B cell (primary cell): Measurements from ENCODE around the gene NHS. TPM values are rescaled to one million over a fixed set of nuclear protein-coding genes. Genes with fewer than 3 reads are reported as not detected.

Experiments
- ATAC-seq: fragments of 200-7000 bp; cut with Tn5 transposase; one replicate; pipeline ENCODE4 v1.10.0; 2021; ENCODE audit warnings: low read depth, mild to moderate bottlenecking, moderate number of reproducible peaks, moderate library complexity
- CTCF ChIA-PET: fragments of 350-600 bp; sonication (Branson Sonifier 250); formaldehyde crosslinking; loops from one replicate; lab custom pipeline; 2021; ENCODE audit warnings: antibody characterized with exemption, inconsistent platforms; lab: Charles Lee
- POLR2A ChIA-PET: fragments of 350-600 bp; sonication (Branson Sonifier 250); formaldehyde crosslinking; loops from one replicate; lab custom pipeline; 2021; ENCODE audit warnings: antibody characterized with exemption; lab: Charles Lee
- DNase-seq: peaks from one replicate; pipeline ENCODE4 v3.0.0; 2013
- H2AFZ ChIP-seq: 2 replicates; pipeline ENCODE4 v1.6.1; 2012; ENCODE audit warnings: mild to moderate bottlenecking, low read depth, low read length; ENCODE audit not compliant: insufficient read depth, poor library complexity, severe bottlenecking
- H3K27ac ChIP-seq, 2 donors: 1 replicate in 1 of 2; 2 replicates in 1 of 2; pipeline ENCODE4 v1.5.1; 2012 to 2013; ENCODE audit warnings: low read length in 2 of 2, mild to moderate bottlenecking in 2 of 2, moderate library complexity in 1 of 2
- H3K27me3 ChIP-seq, 4 experiments: fragments of 200-600 bp in 1 of 4; sonication (generic) in 1 of 4; replicated peaks in 1 of 4; 1 replicate in 2 of 4; 2 replicates in 2 of 4; pipeline versions ENCODE4 v1.6.1 to v1.7.0; 2013 to 2016; ENCODE audit warnings: low read length in 3 of 4, mild to moderate bottlenecking in 2 of 4, mixed read lengths in 1 of 4, moderate library complexity in 1 of 4; ENCODE audit not compliant: insufficient read depth in 4 of 4, control insufficient read depth in 3 of 4; ENCODE audit errors: control extremely low read depth in 1 of 4
- H3K36me3 ChIP-seq, 2 experiments: replicated peaks in 1 of 2; 1 replicate in 1 of 2; 2 replicates in 1 of 2; pipeline versions ENCODE4 v1.6.1 to v1.7.1; 2013; ENCODE audit warnings: low read length in 1 of 2; ENCODE audit not compliant: insufficient read depth in 2 of 2, control insufficient read depth in 1 of 2; ENCODE audit errors: control extremely low read depth in 1 of 2, extremely low read depth in 1 of 2
- H3K4me1 ChIP-seq, 2 donors: fragments of 200-600 bp in 1 of 2; sonication (generic) in 1 of 2; 1 replicate in 1 of 2; 2 replicates in 1 of 2; pipeline versions ENCODE4 v1.5.1 to v1.6.1; 2013 to 2017; ENCODE audit warnings: low read length in 2 of 2; ENCODE audit not compliant: control insufficient read depth in 2 of 2, insufficient read depth in 2 of 2
- H3K4me2 ChIP-seq: replicated peaks from 2 replicates; pipeline ENCODE3; 2012; ENCODE audit warnings: mild to moderate bottlenecking, low read depth, low read length; ENCODE audit not compliant: poor library complexity, severe bottlenecking
- H3K4me3 ChIP-seq, 5 experiments: fragments of 200-600 bp in 1 of 5; sonication (generic) in 1 of 5; 1 replicate in 3 of 5; 2 replicates in 2 of 5; pipeline versions ENCODE4 v1.5.1 to v1.7.0; 2011 to 2016; ENCODE audit warnings: low read length in 4 of 5, mild to moderate bottlenecking in 4 of 5, low read depth in 2 of 5, control low read depth in 1 of 5, moderate library complexity in 1 of 5; ENCODE audit not compliant: insufficient read depth in 1 of 5; ENCODE audit errors: control extremely low read depth in 1 of 5, extremely low read depth in 1 of 5
- H3K79me2 ChIP-seq: fragments of 200-600 bp; sonication (generic); one replicate; pipeline ENCODE4 v1.6.0; 2016; ENCODE audit warnings: low read length; ENCODE audit not compliant: control insufficient read depth, insufficient read depth
- H3K9ac ChIP-seq: fragments of 200-600 bp; sonication (generic); 2 replicates; pipeline ENCODE4 v1.6.1; 2017; ENCODE audit warnings: mild to moderate bottlenecking, low read length, moderate library complexity
- H3K9me3 ChIP-seq, 3 donors: one replicate each; pipeline versions ENCODE4 v1.6.1 to v1.7.1; 2013; ENCODE audit warnings: low read length in 2 of 3; ENCODE audit not compliant: control insufficient read depth in 2 of 3, insufficient read depth in 1 of 3; ENCODE audit errors: control extremely low read depth in 1 of 3
- H4K20me1 ChIP-seq: 2 replicates; pipeline ENCODE4 v1.6.0; 2012; ENCODE audit warnings: mild to moderate bottlenecking, low read length; ENCODE audit not compliant: insufficient read depth, control insufficient read depth, poor library complexity, severe bottlenecking
- H3K27ac Mint-ChIP-seq: one replicate; pipeline ENCODE4 v1.8.0; 2021; ENCODE audit warnings: mixed read lengths
- H3K27me3 Mint-ChIP-seq: one replicate; pipeline ENCODE4 v1.8.0; 2021; ENCODE audit warnings: mixed read lengths
- H3K4me1 Mint-ChIP-seq: one replicate; pipeline ENCODE4 v1.8.0; 2021; ENCODE audit warnings: mixed read lengths
- H3K4me3 Mint-ChIP-seq: one replicate; pipeline ENCODE4 v1.8.0; 2021; ENCODE audit warnings: mixed read lengths
- H3K9me3 Mint-ChIP-seq: one replicate; pipeline ENCODE4 v1.8.0; 2022; ENCODE audit warnings: mixed read lengths; ENCODE audit not compliant: insufficient read depth
- EZH2 ChIP-seq: IDR thresholded peaks from 2 replicates; pipeline ENCODE4 v1.6.1; 2012; ENCODE audit warnings: borderline replicate concordance, low read depth, mild to moderate bottlenecking, moderate library complexity, low read length; ENCODE audit not compliant: insufficient read depth, poor library complexity, severe bottlenecking
- whole genome bisulfite sequencing: methylation state at CpG from one replicate; pipeline ENCODE4 v1.1.5; 2013; ENCODE audit warnings: missing lambda C conversion rate; ENCODE audit not compliant: insufficient coverage; 5-methylcytosine and 5-hydroxymethylcytosine counted together
- intact Hi-C: fragments of 100-400 bp; cut with micrococcal nuclease; formaldehyde crosslinking; loops from one replicate; pipeline ENCODE4 v1.10.0; 2022
- polyA plus RNA-seq: library from polyadenylated mRNA; depleted of rRNA; stranded (reverse); fragments of >200 nt; gene quantifications from 2 replicates; pipeline ENCODE4 v1.2.3, GENCODE V29; 2012
- total RNA-seq, 2 donors: library from RNA; stranded (reverse); fragments of 120-200 nt in 1 of 2; gene quantifications; 1 replicate in 1 of 2; 2 replicates in 1 of 2; pipeline versions ENCODE4 v1.2.3 to v1.2.4, GENCODE V29; 2013 to 2022
- TF ChIP-seq, protein P1 (sequence below): fragments of 200-600 bp; IDR thresholded peaks from one replicate; pipeline ENCODE4 v1.8.0; 2022; ENCODE audit warnings: antibody characterized with exemption, mild to moderate bottlenecking

Gene NHS
- total and polyA plus RNA-seq, 2 donors (not counting 1 experiment from before 2014, with no cell fraction given): not detected

GRCh38 chrX:17560385-17560784 lies 185.4 kb downstream of the NHS start:
- no peaks in the 10 kb centered on the region for H3K9me3 ChIP-seq
- Mint-ChIP-seq H3K9me3 (no peaks in the 10 kb centered on the region), H3K27me3 (peaks cover 4% of the 10 kb centered on the region), H3K4me1 (no peaks in the 10 kb centered on the region), H3K27ac (no peak overlapping the region), H3K4me3 (no peak overlapping the region)
- H3K36me3 ChIP-seq: no peaks in the 10 kb centered on the region
- CTCF ChIA-PET: no interaction called here
- no peaks in the 10 kb centered on the region for H3K4me1 ChIP-seq
- POLR2A ChIA-PET: no interaction called here
- no peak overlapping the region for H3K9ac ChIP-seq
- intact Hi-C loops: no loop called here
- H3K4me3 ChIP-seq: no peak overlapping the region
- no peaks in the 10 kb centered on the region for H4K20me1 ChIP-seq
- no peak for TF ChIP-seq EZH2
- TF ChIP-seq, protein P1, sequence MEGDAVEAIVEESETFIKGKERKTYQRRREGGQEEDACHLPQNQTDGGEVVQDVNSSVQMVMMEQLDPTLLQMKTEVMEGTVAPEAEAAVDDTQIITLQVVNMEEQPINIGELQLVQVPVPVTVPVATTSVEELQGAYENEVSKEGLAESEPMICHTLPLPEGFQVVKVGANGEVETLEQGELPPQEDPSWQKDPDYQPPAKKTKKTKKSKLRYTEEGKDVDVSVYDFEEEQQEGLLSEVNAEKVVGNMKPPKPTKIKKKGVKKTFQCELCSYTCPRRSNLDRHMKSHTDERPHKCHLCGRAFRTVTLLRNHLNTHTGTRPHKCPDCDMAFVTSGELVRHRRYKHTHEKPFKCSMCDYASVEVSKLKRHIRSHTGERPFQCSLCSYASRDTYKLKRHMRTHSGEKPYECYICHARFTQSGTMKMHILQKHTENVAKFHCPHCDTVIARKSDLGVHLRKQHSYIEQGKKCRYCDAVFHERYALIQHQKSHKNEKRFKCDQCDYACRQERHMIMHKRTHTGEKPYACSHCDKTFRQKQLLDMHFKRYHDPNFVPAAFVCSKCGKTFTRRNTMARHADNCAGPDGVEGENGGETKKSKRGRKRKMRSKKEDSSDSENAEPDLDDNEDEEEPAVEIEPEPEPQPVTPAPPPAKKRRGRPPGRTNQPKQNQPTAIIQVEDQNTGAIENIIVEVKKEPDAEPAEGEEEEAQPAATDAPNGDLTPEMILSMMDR: no peak
- no peak overlapping the region for H3K4me2 ChIP-seq
- WGBS: 100% methylated on average over 1 of the region's 2 CpGs
- H3K79me2 ChIP-seq: no peaks in the 10 kb centered on the region
- no peak overlapping the region for H2AFZ ChIP-seq
- no peak overlapping the region for H3K27ac ChIP-seq
- ATAC-seq: no peak
- DNase-seq: no peak
- H3K27me3 ChIP-seq: no peaks in the 10 kb centered on the region

DNA sequence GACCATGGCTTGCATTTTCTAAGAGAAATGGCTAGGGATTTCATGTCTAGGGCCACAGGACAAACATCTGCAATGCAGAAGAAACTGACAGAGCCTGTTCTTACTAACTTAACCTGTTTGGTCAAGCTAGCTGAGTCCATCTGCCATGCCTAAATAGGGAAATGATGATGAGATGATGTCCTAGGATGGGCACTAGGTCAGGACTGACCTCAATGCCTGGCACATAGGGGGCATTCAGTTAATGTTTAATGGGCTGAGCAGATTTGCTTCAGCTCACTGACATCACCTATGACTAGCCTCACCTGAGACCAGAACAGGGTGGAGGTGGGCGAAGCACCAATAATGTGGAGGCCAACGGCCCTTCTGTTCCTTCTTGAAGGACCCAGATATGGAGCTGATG lies 188.1 kb downstream of the NHS start:
- POLR2A ChIA-PET: no interaction called here
- WGBS: no CpG with 5 or more reads among the region's 2 CpGs
- H3K4me2 ChIP-seq: no peak overlapping the region

More for the DNA sequence above, 188.1 kb downstream of the NHS start:
- Histone ChIP-seq H3K9ac (no peak overlapping the region), H3K36me3 (no peaks in the 10 kb centered on the region), H3K79me2 (no peaks in the 10 kb centered on the region), H4K20me1 (no peaks in the 10 kb centered on the region), H3K9me3 (no peaks in the 10 kb centered on the region), H3K27ac (no peak overlapping the region), H3K4me3 (no peak overlapping the region), H3K4me1 (no peaks in the 10 kb centered on the region), H2AFZ (no peak overlapping the region), H3K27me3 (no peaks in the 10 kb centered on the region)
- CTCF ChIA-PET: no interaction called here
- Mint-ChIP-seq H3K27me3 (peaks cover 4% of the 10 kb centered on the region), H3K4me1 (no peaks in the 10 kb centered on the region), H3K27ac (no peak overlapping the region), H3K9me3 (no peaks in the 10 kb centered on the region), H3K4me3 (no peak overlapping the region)
- DNase-seq (no peak), ATAC-seq (no peak)
- intact Hi-C loops: no loop called here
- TF ChIP-seq, protein P1: no peak
- TF ChIP-seq EZH2: no peak
